ENCODE data around the gene IL17B.
A peak's percentile ranks its signal among the peaks of the same experiment; 100 is the strongest.

IL17B gene

GRCh38 chr5:149355688-149356087, 23.4 kb downstream of the IL17B start:
- no peak for DNase-seq

DNA sequence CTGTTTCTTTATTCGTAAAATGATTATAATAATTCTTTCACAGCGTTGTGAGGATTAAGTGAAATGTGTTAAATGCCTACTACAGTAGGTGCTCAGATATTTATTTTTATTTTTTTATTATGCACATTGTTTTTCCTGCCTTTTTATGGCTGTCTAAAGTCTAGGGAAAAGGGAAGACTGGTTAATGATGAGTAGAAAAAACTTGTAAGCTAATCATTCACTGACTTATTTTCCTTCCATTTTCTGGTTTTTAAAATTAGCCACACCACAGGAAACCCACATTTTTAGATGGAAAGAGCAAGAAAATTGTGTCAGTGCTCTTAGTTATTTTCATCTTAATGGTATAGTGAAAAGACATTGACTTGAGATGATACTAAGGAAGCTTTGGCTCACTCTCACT, 25.2 kb downstream of the IL17B start:
- no peak for DNase-seq

GRCh38 chr5:149352169-149352568, 26.9 kb downstream of the IL17B start:
- no peak for DNase-seq

DNA sequence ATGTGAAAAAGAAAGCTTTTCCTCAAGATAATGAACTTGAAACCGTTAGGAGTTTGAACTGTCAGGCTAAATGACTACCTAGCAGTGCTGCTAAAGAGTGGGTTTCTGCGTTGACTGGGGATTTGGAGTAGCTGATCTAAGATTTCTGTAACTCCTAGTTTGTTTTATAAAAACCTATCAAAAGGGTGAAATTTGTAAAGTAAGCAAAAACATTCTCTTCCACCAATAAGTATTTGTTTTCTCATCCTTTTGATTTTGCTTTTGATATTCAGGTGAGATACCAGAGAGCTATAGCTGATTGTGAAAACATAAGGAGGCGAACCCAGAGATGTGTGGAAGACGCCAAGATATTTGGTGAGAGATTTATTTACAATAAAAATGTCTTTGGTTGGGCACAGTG, 29.7 kb downstream of the IL17B start:
- no peak for DNase-seq

GRCh38 chr5:149348518-149348917, 30.6 kb downstream of the IL17B start:
- DNase-seq, result peak; percentile 54

DNA sequence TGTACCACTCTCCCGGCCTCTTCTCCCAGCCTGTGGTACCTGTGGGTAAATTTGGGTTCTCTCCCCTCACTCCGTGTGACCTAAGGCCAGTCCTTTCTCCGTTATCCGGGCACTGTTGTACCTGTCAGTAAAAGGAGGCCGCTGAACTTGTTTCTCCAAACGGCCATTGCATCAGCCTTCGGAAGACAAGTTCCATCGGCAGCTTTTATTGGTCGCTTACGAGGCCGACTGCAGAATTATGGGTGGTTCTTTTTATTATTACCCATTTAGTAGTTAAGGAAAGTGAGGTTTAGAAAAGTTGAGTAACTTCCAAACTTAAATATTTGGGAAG, 33.2 kb downstream of the IL17B start:
- peak; percentile 62 for DNase-seq

DNA sequence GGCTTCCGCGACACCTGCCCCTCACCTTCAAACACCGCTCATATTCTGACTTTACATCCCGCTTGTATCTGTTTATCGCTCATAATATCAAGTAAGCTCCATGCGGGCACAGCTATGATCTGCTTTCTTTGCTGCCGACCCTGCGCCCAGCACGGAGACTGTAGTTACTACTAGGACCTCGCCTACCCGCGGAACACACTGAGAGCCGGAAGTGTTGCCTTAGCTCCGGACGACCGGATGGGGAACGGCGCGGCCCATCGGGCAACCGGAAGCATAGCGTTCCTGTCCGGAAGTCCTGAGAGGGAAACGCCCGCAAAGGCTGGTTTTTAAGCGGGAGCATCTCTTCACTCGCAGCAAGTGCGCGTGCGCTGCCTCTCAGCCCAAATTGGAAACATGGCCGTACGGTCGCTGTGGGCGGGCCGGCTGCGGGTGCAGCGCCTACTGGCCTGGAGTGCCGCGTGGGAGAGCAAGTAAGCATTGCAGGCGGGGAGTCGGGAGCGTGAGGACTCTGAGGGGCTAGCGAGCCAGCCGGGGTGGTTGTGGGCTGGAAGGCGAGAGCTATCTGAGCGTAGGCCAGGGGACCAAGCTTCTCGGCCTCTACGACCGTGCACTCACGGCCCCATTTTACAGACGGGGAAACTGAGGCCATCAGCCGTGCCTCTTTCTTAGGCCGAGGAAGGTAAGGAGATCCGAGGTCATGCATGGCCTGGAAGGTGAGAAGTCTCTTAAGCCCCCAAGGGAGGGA, 33.8 kb downstream of the IL17B start, which contains the start of gene GRPEL2:
TSS of gene GRPEL2 (plus strand) at position 353 of the 745 bp plus-strand sequence. CDS start at position 394, 41 bp downstream.
- peak; percentile 99 for DNase-seq

DNA sequence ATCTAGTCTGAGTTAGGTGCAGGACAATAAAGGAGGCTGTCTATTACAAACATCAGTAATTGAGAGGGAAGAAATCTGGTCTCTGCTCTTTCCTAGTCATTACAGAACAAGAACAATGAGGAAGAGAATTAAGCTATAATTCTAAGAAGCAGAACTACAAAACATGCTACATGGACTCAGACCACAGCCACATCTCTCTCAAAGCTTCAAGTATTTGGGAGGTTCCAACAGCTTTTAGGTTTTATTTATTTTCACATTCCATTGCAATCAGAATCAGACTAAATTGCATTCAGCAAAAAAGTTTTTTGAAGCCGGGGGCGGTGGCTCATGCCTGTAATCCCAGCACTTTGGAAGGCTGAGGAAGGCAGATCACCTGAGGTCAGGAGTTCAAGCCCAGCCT, 34.9 kb downstream of the IL17B start:
- DNase-seq, result no peak

DNA sequence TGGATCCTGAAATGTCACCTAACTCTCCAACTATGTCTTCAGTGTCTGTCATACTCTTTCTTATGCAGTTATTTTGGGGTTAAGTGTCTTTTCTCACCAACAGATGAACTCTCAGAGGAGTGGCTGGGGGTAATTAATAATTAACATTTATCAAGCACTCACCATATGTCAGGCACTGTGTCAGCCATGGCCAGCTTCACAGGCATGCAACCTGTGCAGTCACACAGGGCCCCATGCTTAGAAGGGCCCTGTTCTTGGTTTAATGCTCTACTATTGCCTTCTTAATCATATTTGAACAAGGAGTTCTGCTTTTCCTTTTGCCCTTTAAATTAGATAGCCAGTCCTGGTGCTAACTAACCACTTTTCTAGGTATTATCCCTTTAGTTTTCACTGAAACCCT, 37.2 kb downstream of the IL17B start:
- DNase-seq, result no peak

- no peak for DNase-seq
Measured at GRCh38 chr5:149340920-149341319, 38.2 kb downstream of the IL17B start.

GRCh38 chr5:149338364-149338763, 40.7 kb downstream of the IL17B start:
- no peak for DNase-seq

GRCh38 chr5:149337736-149338135, 41.4 kb downstream of the IL17B start:
- DNase-seq, result no peak

GRCh38 chr5:149333711-149334443, 45.2 kb downstream of the IL17B start:
- no peak for DNase-seq

DNA sequence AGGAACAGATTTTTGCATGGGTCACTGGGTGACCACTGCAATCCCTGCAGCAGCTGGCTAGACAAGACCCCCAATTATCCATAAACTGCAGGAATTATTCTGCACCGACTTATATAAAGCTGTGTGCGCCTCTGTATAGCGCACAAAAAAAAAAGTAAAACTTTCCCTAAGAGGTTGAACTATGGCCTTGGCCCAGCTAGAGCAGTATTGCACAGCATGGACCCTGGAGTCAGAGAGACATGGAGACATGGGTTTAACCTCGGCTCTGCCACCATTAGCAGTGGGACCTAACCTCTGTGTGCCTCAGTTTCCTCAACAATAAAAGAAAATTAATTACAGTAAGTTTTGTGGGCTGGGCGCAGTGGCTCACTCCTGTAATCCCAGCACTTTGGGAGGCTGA, 50.9 kb downstream of the IL17B start:
- no peak for DNase-seq

DNA sequence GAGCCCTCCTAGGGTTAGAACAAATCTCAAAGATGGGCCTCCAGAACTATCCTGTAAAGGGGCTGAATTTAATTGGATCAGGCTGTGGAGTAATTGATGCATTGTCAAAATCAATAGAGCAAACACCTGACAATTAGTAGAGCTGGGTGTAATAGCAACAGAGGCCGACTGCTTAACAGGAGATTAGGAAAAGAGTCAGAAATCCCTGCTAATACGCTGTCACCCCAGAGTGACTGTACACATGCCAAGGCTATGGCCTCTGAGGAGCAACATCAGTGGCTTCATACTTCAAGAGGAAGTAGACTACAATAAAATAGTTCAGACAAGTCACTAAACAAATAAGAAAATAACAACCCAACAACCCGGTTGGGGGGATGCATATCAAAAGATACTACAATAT, 52.5 kb downstream of the IL17B start:
- no peak for DNase-seq

GRCh38 chr5:149325894-149326293, 53.2 kb downstream of the IL17B start:
- DNase-seq, result no peak

DNA sequence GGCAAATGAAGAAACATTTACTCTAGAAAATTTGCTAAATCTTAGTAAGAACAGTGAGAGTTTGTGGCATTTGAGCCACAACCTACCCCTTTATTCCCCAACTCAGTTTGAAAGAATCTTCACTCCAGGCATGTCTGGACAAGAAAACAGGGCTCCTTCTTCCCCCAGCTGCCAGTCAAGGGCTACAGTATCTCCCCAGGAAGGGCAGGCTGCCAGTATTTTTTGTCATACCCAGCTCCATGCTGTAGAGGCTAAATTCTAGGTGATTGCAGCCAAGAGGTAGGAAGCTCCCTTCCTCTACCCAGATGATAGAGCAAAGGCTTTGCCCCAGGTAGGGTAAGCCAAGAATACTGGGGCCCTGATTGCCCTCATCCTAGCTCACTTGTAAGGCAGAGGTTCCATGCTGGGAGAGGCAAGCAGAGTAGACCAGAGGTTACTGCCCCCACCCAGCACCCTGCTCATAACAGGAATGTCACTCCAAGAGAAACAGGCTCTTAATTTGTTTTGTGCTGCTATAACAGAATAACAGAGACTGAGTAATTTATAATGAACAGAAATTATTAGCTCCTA, 53.8 kb downstream of the IL17B start:
- no peak for DNase-seq

DNA sequence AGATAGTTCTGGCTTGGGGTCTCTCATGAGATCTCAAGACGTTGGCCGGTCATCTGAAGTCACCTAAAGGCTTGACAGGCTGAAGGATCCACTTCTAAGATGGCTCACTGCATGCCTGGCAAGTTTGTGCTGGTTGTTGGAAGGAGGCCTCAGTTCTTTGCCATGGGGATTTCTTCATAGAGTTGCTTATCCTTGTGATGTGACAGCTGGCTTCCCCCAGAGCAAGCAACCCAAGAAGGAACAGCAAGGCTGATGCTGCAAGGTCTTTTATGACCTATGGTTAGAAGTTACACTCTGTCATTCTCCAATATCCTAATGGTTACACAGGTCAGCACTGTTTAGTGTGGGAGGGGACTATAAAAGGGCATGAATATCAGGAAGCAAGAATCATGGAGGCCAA, 54.5 kb downstream of the IL17B start:
- DNase-seq, result no peak

Measured in hematopoietic multipotent progenitor cell treated with erythropoietin and hydrocortisone succinate and interleukin-3 and kit ligand, for 4 days (in vitro differentiated cells).